GM23248 (cell line): ENCODE results near the gene GSK3A.

Experiments used
- EZH2 ChIP-seq: fragments of 200-600 bp; sonication (generic); IDR thresholded peaks from 2 replicates; pipeline ENCODE4 v1.6.1; 2018; ENCODE audit warnings: antibody characterized with exemption, mild to moderate bottlenecking; ENCODE audit not compliant: insufficient read depth, poor library complexity, severe bottlenecking
- EZH2phosphoT487 ChIP-seq: fragments of 200-600 bp; sonication (generic); IDR thresholded peaks from 2 replicates; pipeline ENCODE4 v1.6.1; 2018; ENCODE audit warnings: antibody characterized with exemption, moderate library complexity, mild to moderate bottlenecking, low read depth; ENCODE audit not compliant: insufficient read depth

- no peak for TF ChIP-seq EZH2phosphoT487
- no peak for TF ChIP-seq EZH2
These were observed 28.1 kb upstream of the GSK3A start for GRCh38 chr19:42270346-42271044.
